ENCODE results near the gene PPARD.

DNA sequence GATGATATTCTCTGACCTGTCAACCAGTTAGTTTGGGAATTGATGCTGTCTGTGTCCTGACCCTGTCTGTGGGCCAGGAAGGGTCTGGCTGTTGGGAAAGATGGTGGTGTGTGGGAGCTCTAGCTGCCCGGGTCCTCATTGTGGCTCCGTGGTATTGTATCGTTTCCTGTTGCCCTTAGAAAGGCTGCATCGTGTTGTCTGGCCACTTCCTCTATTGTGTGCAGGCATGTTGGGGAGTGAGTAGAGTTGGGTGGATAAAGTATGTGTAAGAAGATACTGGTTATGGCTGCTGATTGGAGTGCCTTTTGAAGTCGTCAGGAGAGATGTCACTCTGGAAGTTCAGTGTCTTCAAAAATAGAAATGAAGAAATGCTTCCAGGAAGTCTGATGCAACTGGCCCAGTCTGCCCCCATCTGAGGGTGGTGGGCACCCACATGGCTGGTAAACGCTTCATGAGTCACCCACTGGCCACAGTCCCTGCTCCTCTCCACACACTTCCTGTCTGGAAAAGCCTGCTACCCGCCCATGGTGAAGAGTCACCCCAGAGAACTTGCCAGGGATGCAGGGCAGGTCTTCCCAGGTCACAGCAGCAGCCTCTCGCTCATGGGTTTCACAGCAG lies 27.9 kb downstream of the PPARD start:
- TF ChIP-seq, protein P1, sequence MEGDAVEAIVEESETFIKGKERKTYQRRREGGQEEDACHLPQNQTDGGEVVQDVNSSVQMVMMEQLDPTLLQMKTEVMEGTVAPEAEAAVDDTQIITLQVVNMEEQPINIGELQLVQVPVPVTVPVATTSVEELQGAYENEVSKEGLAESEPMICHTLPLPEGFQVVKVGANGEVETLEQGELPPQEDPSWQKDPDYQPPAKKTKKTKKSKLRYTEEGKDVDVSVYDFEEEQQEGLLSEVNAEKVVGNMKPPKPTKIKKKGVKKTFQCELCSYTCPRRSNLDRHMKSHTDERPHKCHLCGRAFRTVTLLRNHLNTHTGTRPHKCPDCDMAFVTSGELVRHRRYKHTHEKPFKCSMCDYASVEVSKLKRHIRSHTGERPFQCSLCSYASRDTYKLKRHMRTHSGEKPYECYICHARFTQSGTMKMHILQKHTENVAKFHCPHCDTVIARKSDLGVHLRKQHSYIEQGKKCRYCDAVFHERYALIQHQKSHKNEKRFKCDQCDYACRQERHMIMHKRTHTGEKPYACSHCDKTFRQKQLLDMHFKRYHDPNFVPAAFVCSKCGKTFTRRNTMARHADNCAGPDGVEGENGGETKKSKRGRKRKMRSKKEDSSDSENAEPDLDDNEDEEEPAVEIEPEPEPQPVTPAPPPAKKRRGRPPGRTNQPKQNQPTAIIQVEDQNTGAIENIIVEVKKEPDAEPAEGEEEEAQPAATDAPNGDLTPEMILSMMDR (conservative IDR thresholded peaks at IDR 0.05; ENCODE audit: low read length), result no peak
- TF ChIP-seq EZH2phosphoT487 (IDR thresholded peaks at IDR 0.05; ENCODE audit: borderline replicate concordance), result no peak
